Measurements from ENCODE around the gene TEX28.
"Not testable (repeated sequence)": the region's sequence is repeated elsewhere in the genome, so short reads cannot be mapped to it uniquely, and the experiment has no call there.

TEX28 gene

DNA sequence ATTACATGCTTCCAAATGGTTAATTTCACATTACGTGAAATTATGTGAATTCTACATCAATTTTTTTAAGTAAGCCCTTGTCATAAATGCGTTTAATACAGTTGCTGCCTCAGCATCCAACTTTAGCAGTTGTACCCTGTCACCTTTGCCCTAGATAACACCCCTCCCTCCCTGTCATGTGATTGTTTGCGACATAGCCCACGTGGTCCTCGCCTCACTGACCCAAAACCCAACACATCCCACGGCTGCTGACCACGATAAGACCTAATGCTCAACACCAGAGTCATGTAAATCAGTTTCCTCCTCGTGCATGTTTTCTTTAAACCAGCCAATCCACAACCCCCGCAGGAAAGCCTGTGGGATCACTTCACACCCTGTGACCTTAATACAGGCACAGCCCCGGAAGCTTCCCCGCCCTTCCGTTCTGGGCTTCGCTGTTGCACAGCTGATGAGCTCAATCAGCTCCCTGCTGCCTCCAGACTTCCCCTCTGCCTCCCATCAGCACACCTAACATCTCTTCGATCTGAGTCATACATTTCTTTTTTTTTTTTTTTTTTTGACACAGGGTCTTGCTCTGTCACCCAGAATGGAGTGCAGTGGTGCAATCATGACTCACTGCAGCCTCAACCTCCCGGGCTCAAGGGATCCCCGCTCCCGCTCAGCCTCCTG, 47.4 kb downstream of the TEX28 start:
- DNase-seq (ENCODE audit: low spot score) = not testable (repeated sequence)

- DNase-seq (ENCODE audit: low spot score) = not testable (repeated sequence)
These were observed 54.9 kb downstream of the TEX28 start for GRCh38 chrX:154239982-154240503.

- not testable (repeated sequence) for DNase-seq (ENCODE audit: low spot score)
These were observed 55.9 kb downstream of the TEX28 start for GRCh38 chrX:154238939-154239559.

DNA sequence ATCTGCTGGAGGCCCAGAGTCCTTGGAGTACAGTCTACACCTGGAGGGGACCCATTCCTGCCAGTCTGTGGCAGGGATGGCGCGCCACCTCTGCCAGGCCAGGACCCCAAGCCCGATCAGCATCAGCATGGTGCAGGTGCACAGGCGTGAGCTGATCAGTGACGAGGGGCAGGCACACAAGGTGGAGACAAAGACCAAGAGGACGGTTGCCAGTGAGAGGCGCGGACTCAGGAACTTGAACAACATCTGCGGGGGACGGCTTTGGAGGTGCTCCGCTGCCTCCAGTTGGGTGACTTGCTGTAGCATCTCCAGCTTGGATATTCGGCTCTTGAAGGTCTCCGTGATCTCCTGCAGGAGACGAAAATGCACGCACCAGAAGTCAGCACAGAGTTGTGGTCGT, 61.3 kb downstream of the TEX28 start:
- DNase-seq (ENCODE audit: low spot score) = not testable (repeated sequence)

DNA sequence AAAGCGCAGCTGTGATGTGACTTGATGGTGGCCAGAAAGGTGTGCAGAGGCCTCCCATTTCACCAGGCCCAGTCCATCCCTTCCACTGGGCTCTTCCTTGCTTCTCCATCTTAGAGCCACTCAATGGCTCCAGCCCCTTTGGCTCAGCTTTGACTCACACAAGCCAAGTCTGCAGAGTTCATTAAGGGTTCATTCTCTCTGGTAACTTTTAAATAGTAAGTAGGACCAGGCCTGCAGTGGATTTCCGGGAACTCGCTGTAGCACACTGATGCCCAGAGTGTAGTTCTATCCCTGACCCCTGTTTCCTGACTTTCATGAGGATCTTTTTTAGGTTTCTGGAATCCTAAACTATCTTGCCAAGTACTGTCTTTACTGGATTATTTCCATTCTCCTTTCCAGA, 63.5 kb downstream of the TEX28 start:
- not testable (repeated sequence) for DNase-seq (ENCODE audit: low spot score)

DNA sequence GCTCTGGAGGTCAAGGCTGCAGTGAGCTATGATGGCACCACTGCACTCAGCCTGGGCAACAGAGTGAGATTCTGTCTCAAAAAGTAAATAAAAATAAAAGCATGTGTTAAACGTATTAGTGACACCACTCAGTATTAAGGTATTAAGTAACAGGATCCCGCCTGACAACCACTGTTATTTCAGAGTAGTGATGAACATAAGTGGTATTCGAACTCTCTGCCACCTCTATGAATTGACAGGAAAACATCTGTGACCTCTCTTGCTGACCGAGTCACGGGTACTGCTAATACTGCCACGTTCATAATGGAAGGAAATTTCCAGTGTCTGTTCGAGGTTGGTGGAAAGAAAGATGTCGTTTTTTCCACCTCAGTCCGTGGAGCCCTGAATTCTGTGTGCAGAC, 68.2 kb downstream of the TEX28 start:
- not testable (repeated sequence) for DNase-seq (ENCODE audit: low spot score)

DNA sequence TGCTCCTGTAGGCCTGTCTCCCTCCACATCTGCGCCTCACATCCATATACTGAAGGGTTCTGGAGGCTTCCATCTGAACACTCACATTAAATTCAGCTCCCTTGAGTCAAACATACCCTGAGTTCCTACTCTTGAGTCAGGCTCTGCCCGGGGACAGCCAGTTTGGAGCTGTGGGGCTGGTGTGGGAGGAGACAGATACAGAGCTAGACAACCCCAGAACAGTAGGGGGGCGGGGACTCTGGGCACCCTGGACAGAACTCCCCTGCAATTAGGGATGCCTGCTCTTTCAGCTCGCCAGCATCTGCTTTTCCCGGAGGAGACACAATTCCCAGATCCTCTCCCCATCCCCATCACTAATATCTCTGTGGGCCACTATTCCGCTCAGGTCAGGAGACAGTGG, 69.6 kb downstream of the TEX28 start:
- DNase-seq (ENCODE audit: low spot score) = not testable (repeated sequence)
